Smooth muscle cell (in vitro differentiated cells): ENCODE results near the gene SPOCD1. TPM values are rescaled to one million over a fixed set of nuclear protein-coding genes. Genes with fewer than 3 reads are reported as not detected.

ENCODE experiments used
- DNase-seq: peaks from one replicate; lab custom pipeline; 2025; ENCODE audit not compliant: unreplicated experiment; lab: John Stamatoyannopoulos, UW
- H2AFZ ChIP-seq: fragments of 200-600 bp; sonication (generic); 2 replicates; pipeline ENCODE4 v1.6.0; 2016; ENCODE audit warnings: antibody characterized with exemption, low read depth, mild to moderate bottlenecking
- H3F3A ChIP-seq: fragments of 200-600 bp; sonication (generic); 2 replicates; pipeline ENCODE4 v1.6.0; 2017; ENCODE audit warnings: antibody characterized with exemption, low read depth
- H3K27ac ChIP-seq: fragments of 200-600 bp; sonication (generic); 2 replicates; pipeline ENCODE4 v1.5.1; 2016; ENCODE audit warnings: low read depth, mild to moderate bottlenecking
- H3K27me3 ChIP-seq: fragments of 200-600 bp; sonication (generic); 2 replicates; pipeline ENCODE4 v1.6.1; 2016; ENCODE audit warnings: low read depth, mild to moderate bottlenecking
- H3K36me3 ChIP-seq: fragments of 200-600 bp; sonication (generic); 2 replicates; pipeline ENCODE4 v1.5.1; 2016; ENCODE audit warnings: low read depth
- H3K4me1 ChIP-seq: fragments of 200-600 bp; sonication (generic); 2 replicates; pipeline ENCODE4 v1.5.1; 2016; ENCODE audit warnings: low read depth
- H3K4me2 ChIP-seq: fragments of 200-600 bp; sonication (generic); 2 replicates; pipeline ENCODE4 v1.6.0; 2016; ENCODE audit warnings: mild to moderate bottlenecking
- H3K4me3 ChIP-seq: fragments of 200-600 bp; sonication (generic); 2 replicates; pipeline ENCODE4 v1.5.1; 2016; ENCODE audit warnings: mild to moderate bottlenecking
- H3K79me2 ChIP-seq: fragments of 200-600 bp; sonication (generic); 2 replicates; pipeline ENCODE4 v1.6.0; 2016; ENCODE audit warnings: low read depth, mild to moderate bottlenecking
- H3K9ac ChIP-seq: fragments of 200-600 bp; sonication (generic); 2 replicates; pipeline ENCODE4 v1.6.0; 2016; ENCODE audit warnings: low read depth
- H3K9me3 ChIP-seq: fragments of 200-600 bp; sonication (generic); replicated peaks from 2 replicates; pipeline ENCODE4 v1.5.1; 2016; ENCODE audit warnings: low read depth
- H4K20me1 ChIP-seq: fragments of 200-600 bp; sonication (generic); 2 replicates; pipeline ENCODE4 v1.6.0; 2016; ENCODE audit warnings: low read depth
- WGBS: methylation state at CpG from one replicate; pipeline ENCODE4 v1.1.7; 2016; ENCODE audit warnings: low lambda C conversion rate; 5-methylcytosine and 5-hydroxymethylcytosine counted together
- polyA plus RNA-seq: library from polyadenylated mRNA; unstranded; fragments of >200 nt; fragmentation: Nextera tagmentation; extraction: Ambion mirVana; gene quantifications from 2 replicates; pipeline ENCODE4 v1.2.1, GENCODE V29; 2016
- total RNA-seq: library from RNA; depleted of rRNA; stranded (reverse); fragments of >200 nt; gene quantifications from 2 replicates; pipeline ENCODE4 v1.2.3, GENCODE V29; 2014
- TF ChIP-seq, protein P1 (sequence below): fragments of 200-600 bp; sonication (generic); IDR thresholded peaks from 2 replicates; pipeline ENCODE4 v1.5.1; 2017; ENCODE audit warnings: borderline replicate concordance, mild to moderate bottlenecking, antibody characterized with exemption; ENCODE audit not compliant: insufficient read depth, poor library complexity, severe bottlenecking

The SPOCD1 gene
- total and polyA plus RNA-seq, 2 experiments from 2014 or later = 39.5 to 45.3 TPM

DNA sequence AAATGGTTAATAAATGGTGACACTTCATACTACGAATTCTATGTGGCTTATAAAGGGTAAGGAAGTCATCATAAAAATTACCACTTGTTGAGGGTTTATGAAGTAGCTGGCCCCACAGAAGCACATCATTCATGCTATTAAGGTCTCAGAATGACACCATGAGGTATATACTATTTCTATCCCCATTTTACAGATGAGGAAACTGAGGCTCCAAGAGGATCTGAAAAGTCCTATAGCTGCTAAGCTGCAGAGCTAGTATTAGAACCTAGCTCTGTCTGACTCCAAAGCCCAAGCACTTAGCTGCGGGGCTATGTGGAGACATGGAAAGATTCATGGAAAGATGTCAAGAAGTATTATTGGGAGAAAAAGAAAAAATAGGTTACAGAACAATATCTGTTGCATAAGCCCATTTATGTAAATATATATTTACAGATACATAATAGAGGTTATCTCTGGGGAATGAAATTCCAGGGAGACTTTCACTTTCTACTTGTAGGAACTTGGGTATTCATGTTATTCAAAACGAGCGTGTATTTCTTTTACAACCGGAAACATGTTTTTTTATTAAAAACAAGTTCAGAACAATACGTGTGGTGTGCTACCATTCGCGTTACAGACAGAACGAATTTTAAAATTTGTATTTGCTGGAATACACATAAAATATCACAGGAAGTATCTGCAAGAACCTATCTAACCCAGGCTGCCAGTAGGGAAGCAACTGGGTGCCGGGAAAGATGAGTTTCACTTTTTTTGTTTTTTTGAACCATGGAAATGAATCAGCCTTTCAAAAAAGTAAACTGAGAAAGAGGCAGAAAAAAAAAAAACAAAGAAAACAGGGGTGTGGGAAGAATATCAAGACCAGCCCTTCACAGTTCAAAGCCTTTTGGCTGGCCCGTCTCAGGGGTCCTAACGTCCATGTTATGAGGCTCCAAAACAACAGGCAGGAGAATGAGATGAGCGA, 13.4 kb downstream of the SPOCD1 start:
- H3K27ac ChIP-seq = no peak overlapping the region
- peak overlapping the region; percentile 7 for H2AFZ ChIP-seq
- H3K27me3 ChIP-seq = no peaks in the 10 kb centered on the region
- TF ChIP-seq, protein P1, sequence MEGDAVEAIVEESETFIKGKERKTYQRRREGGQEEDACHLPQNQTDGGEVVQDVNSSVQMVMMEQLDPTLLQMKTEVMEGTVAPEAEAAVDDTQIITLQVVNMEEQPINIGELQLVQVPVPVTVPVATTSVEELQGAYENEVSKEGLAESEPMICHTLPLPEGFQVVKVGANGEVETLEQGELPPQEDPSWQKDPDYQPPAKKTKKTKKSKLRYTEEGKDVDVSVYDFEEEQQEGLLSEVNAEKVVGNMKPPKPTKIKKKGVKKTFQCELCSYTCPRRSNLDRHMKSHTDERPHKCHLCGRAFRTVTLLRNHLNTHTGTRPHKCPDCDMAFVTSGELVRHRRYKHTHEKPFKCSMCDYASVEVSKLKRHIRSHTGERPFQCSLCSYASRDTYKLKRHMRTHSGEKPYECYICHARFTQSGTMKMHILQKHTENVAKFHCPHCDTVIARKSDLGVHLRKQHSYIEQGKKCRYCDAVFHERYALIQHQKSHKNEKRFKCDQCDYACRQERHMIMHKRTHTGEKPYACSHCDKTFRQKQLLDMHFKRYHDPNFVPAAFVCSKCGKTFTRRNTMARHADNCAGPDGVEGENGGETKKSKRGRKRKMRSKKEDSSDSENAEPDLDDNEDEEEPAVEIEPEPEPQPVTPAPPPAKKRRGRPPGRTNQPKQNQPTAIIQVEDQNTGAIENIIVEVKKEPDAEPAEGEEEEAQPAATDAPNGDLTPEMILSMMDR = no peak
- no peaks in the 10 kb centered on the region for H3K9me3 ChIP-seq
- no peak overlapping the region for H3K4me2 ChIP-seq
- no peaks in the 10 kb centered on the region for H4K20me1 ChIP-seq
- H3K4me1 ChIP-seq = peaks cover 20% of the 10 kb centered on the region
- peaks cover 11% of the 10 kb centered on the region for H3K79me2 ChIP-seq
- 84% methylated on average over 13 of the region's 13 CpGs for WGBS
- H3K9ac ChIP-seq = no peak overlapping the region
- DNase-seq = no peak
- H3K4me3 ChIP-seq = no peak overlapping the region
- no peaks in the 10 kb centered on the region for H3K36me3 ChIP-seq
- H3F3A ChIP-seq = no peaks in the 10 kb centered on the region

GRCh38 chr1:31801458-31801857, 14.4 kb downstream of the SPOCD1 start:
- no peak overlapping the region for H3K27ac ChIP-seq
- 91% methylated on average over 1 of the region's 1 CpG for WGBS
- peaks cover 1% of the 10 kb centered on the region for H4K20me1 ChIP-seq
- H3K36me3 ChIP-seq = no peaks in the 10 kb centered on the region
- peaks cover 25% of the 10 kb centered on the region for H3K4me1 ChIP-seq
- H3F3A ChIP-seq = no peaks in the 10 kb centered on the region
- TF ChIP-seq, protein P1 = no peak
- H3K4me2 ChIP-seq = no peak overlapping the region
- no peak overlapping the region for H2AFZ ChIP-seq
- no peaks in the 10 kb centered on the region for H3K9me3 ChIP-seq
- H3K9ac ChIP-seq = no peak overlapping the region
- H3K4me3 ChIP-seq = no peak overlapping the region
- peaks cover 21% of the 10 kb centered on the region for H3K79me2 ChIP-seq
- H3K27me3 ChIP-seq = no peaks in the 10 kb centered on the region
- DNase-seq = no peak

GRCh38 chr1:31800674-31800967, 15.2 kb downstream of the SPOCD1 start:
- no peaks in the 10 kb centered on the region for H3K9me3 ChIP-seq
- no peak overlapping the region for H3K27ac ChIP-seq
- no peaks in the 10 kb centered on the region for H3K36me3 ChIP-seq
- TF ChIP-seq, protein P1 = no peak
- H3F3A ChIP-seq = no peaks in the 10 kb centered on the region
- WGBS = 96% methylated on average over 4 of the region's 4 CpGs
- no peak overlapping the region for H3K4me2 ChIP-seq
- H2AFZ ChIP-seq = no peak overlapping the region
- H3K79me2 ChIP-seq = peaks cover 29% of the 10 kb centered on the region
- peaks cover 9% of the 10 kb centered on the region for H4K20me1 ChIP-seq
- no peak for DNase-seq
- H3K9ac ChIP-seq = no peak overlapping the region
- H3K27me3 ChIP-seq = no peaks in the 10 kb centered on the region
- peaks cover 25% of the 10 kb centered on the region for H3K4me1 ChIP-seq
- no peak overlapping the region for H3K4me3 ChIP-seq
